Measurements from ENCODE around the gene PSKH1. TPM values are rescaled to one million over a fixed set of nuclear protein-coding genes. Genes with fewer than 3 reads are reported as not detected.
A peak's percentile ranks its signal among the peaks of the same experiment; 100 is the strongest.

PSKH1 gene
- 13.2 and 15.5 TPM in 2 replicates for total RNA-seq

- Histone ChIP-seq H3K27me3 (ENCODE audit: control insufficient read depth, insufficient read depth, low read length) (no peaks in the 10 kb centered on the region), H3K4me3 (ENCODE audit: low read depth, low read length) (peak within 1 kb of the TSS; percentile 98), H3K36me3 (ENCODE audit: control insufficient read depth, insufficient read depth, low read length) (peaks cover 2% of the 10 kb centered on the region)
- no peak for TF ChIP-seq CTCF (IDR thresholded peaks at IDR 0.05; ENCODE audit: insufficient read depth, low read length, severe bottlenecking)
- peak; percentile 82 for DNase-seq (ENCODE audit: low read depth)
- FAIRE-seq = no peak
Measured at GRCh38 chr16:67892899-67893742, at the start of gene PSKH1. TSS of gene PSKH1 (plus strand) at chr16:67893254. CDS start at chr16:67908750, 15,496 bp downstream.

GRCh38 chr16:67843343-67843765, 49.7 kb upstream of the PSKH1 start:
- no peak for FAIRE-seq
- H3K4me3 ChIP-seq (ENCODE audit: low read depth, low read length) = peak overlapping the region; percentile 75

GRCh38 chr16:67844497-67844896, 48.6 kb upstream of the PSKH1 start:
- DNase-seq (ENCODE audit: low read depth) (peak; percentile 69), FAIRE-seq (no peak)

More at GRCh38 chr16:67843343-67843765, 49.7 kb upstream of the PSKH1 start:
- DNase-seq (ENCODE audit: low read depth) = no peak
- no peaks in the 10 kb centered on the region for H3K27me3 ChIP-seq (ENCODE audit: control insufficient read depth, insufficient read depth, low read length)
- TF ChIP-seq CTCF (IDR thresholded peaks at IDR 0.05; ENCODE audit: insufficient read depth, low read length, severe bottlenecking) = no peak
- peaks cover 3% of the 10 kb centered on the region for H3K36me3 ChIP-seq (ENCODE audit: control insufficient read depth, insufficient read depth, low read length)

GRCh38 chr16:67845291-67846062, 47.6 kb upstream of the PSKH1 start:
- peaks cover 4% of the 10 kb centered on the region for H3K36me3 ChIP-seq (ENCODE audit: control insufficient read depth, insufficient read depth, low read length)
- H3K4me3 ChIP-seq (ENCODE audit: low read depth, low read length) = peak overlapping the region; percentile 93
- H3K27me3 ChIP-seq (ENCODE audit: control insufficient read depth, insufficient read depth, low read length) = no peaks in the 10 kb centered on the region
- no peak for FAIRE-seq
- no peak for DNase-seq (ENCODE audit: low read depth)
- no peak for TF ChIP-seq CTCF (IDR thresholded peaks at IDR 0.05; ENCODE audit: insufficient read depth, low read length, severe bottlenecking)

More at GRCh38 chr16:67844497-67844896, 48.6 kb upstream of the PSKH1 start:
- TF ChIP-seq CTCF (IDR thresholded peaks at IDR 0.05; ENCODE audit: insufficient read depth, low read length, severe bottlenecking) = peak; percentile 16
- Histone ChIP-seq H3K27me3 (ENCODE audit: control insufficient read depth, insufficient read depth, low read length) (no peaks in the 10 kb centered on the region), H3K36me3 (ENCODE audit: control insufficient read depth, insufficient read depth, low read length) (peaks cover 3% of the 10 kb centered on the region), H3K4me3 (ENCODE audit: low read depth, low read length) (no peak overlapping the region)

GRCh38 chr16:67846063-67846319, 47.1 kb upstream of the PSKH1 start:
- no peak for FAIRE-seq
- no peak for TF ChIP-seq CTCF (IDR thresholded peaks at IDR 0.05; ENCODE audit: insufficient read depth, low read length, severe bottlenecking)
- Histone ChIP-seq H3K4me3 (ENCODE audit: low read depth, low read length) (peak overlapping the region; percentile 93), H3K36me3 (ENCODE audit: control insufficient read depth, insufficient read depth, low read length) (peaks cover 5% of the 10 kb centered on the region), H3K27me3 (ENCODE audit: control insufficient read depth, insufficient read depth, low read length) (no peaks in the 10 kb centered on the region)
- DNase-seq (ENCODE audit: low read depth) = no peak
